Caco-2 (cell line): Measurements from ENCODE around the gene XRCC4. TPM values are rescaled to one million over a fixed set of nuclear protein-coding genes. Genes with fewer than 3 reads are reported as not detected.
"Not testable (repeated sequence)": the region's sequence is repeated elsewhere in the genome, so short reads cannot be mapped to it uniquely, and the experiment has no call there.

Source experiments
- BruUV-seq: library from RNA; stranded (reverse); fragments of 400-500 nt; replicated peaks from 2 replicates; lab custom pipeline; 2021; lab: Mats Ljungman, UMichigan
- CTCF ChIA-PET: fragments of 300-600 bp; sonication (Branson Sonifier 250); formaldehyde crosslinking; loops from one replicate; lab custom pipeline; 2022; ENCODE audit warnings: antibody characterized with exemption; lab: Charles Lee
- POLR2A ChIA-PET: fragments of 300-600 bp; sonication (Branson Sonifier 250); formaldehyde crosslinking; loops from one replicate; lab custom pipeline; 2022; ENCODE audit warnings: antibody characterized with exemption; lab: Charles Lee
- DNase-seq, 2 experiments: peaks; one replicate each; pipeline versions ENCODE4 v3.0.0 to v3.0.0-alpha.2; 2020 to 2022
- H3K27me3 ChIP-seq: replicated peaks from 2 replicates; pipeline ENCODE4 v1.6.0; 2011; ENCODE audit warnings: low read length; ENCODE audit not compliant: control insufficient read depth, insufficient read depth
- H3K36me3 ChIP-seq: 2 replicates; pipeline ENCODE4 v1.5.1; 2011; ENCODE audit warnings: low read length; ENCODE audit not compliant: control insufficient read depth, insufficient read depth
- H3K4me1 ChIP-seq: fragments of 250-450 bp; sonication (Bioruptor Pico); 2 replicates; pipeline ENCODE4 v1.5.1; 2020; ENCODE audit warnings: mild to moderate bottlenecking
- H3K4me3 ChIP-seq: 2 replicates; pipeline ENCODE4 v1.5.1; 2011; ENCODE audit warnings: low read depth, mild to moderate bottlenecking, control low read depth, low read length
- H3K9me3 ChIP-seq: fragments of 250-450 bp; sonication (Bioruptor Pico); 2 replicates; pipeline ENCODE4 v1.5.1; 2020; ENCODE audit warnings: mild to moderate bottlenecking, moderate library complexity
- H3K27ac Mint-ChIP-seq: one replicate; pipeline ENCODE4 v1.8.0; 2022; ENCODE audit warnings: mixed read lengths; ENCODE audit not compliant: unreplicated experiment
- H3K27me3 Mint-ChIP-seq: one replicate; pipeline ENCODE4 v1.8.0; 2022; ENCODE audit warnings: mixed read lengths; ENCODE audit not compliant: insufficient read depth, unreplicated experiment
- H3K36me3 Mint-ChIP-seq: one replicate; pipeline ENCODE4 v1.8.0; 2022; ENCODE audit warnings: mild to moderate bottlenecking, mixed read lengths; ENCODE audit not compliant: insufficient read depth, unreplicated experiment
- H3K4me1 Mint-ChIP-seq: one replicate; pipeline ENCODE4 v1.8.0; 2022; ENCODE audit warnings: low read depth, mixed read lengths; ENCODE audit not compliant: unreplicated experiment
- H3K4me3 Mint-ChIP-seq: one replicate; pipeline ENCODE4 v1.8.0; 2022; ENCODE audit warnings: mild to moderate bottlenecking, moderate library complexity, mixed read lengths; ENCODE audit not compliant: unreplicated experiment
- H3K9me3 Mint-ChIP-seq: one replicate; pipeline ENCODE4 v1.8.0; 2022; ENCODE audit warnings: mixed read lengths; ENCODE audit not compliant: unreplicated experiment
- intact Hi-C: fragments of 100-400 bp; cut with micrococcal nuclease; formaldehyde crosslinking; loops from one replicate; pipeline ENCODE4 v1.10.0; 2022; ENCODE audit not compliant: unreplicated experiment
- total RNA-seq: library from RNA; stranded (reverse); gene quantifications from 2 replicates; pipeline ENCODE4 v1.2.3, GENCODE V29; 2022
- TF ChIP-seq, protein P1 (sequence below), 2 experiments: fragments of 200-600 bp in 1 of 2; IDR thresholded peaks; 1 replicate in 1 of 2; 2 replicates in 1 of 2; pipeline versions ENCODE4 v1.5.1 to v1.8.0; 2011 to 2022; ENCODE audit warnings: antibody characterized with exemption in 1 of 2, control low read depth in 1 of 2, inconsistent platforms in 1 of 2, low read depth in 1 of 2, low read length in 1 of 2, mild to moderate bottlenecking in 1 of 2, moderate library complexity in 1 of 2; ENCODE audit not compliant: insufficient read depth in 1 of 2, severe bottlenecking in 1 of 2, unreplicated experiment in 1 of 2

XRCC4 gene
- total RNA-seq, 1 experiment from 2014 or later = 13.0 TPM

DNA sequence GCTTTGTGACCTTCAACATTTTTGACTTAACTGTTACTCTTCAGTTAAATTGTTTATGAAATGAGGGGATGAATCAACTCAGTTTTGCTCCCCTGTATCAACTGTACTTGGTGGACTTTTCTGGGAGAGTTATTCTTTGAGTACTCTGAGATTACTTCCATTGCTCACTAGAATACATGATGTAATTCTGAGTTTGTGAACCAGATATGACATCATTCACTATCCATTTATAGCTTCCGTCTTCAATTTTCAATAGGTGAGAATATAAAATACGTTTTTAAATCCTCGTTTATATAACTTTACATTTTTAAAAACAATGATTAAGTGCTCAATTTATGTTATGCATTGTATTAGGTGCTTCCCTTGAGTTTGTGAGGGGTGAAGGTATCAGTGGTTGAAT, 71.0 kb downstream of the XRCC4 start:
- Histone ChIP-seq H3K4me1 (no peaks in the 10 kb centered on the region), H3K27me3 (no peaks in the 10 kb centered on the region), H3K36me3 (no peaks in the 10 kb centered on the region), H3K4me3 (no peak overlapping the region), H3K9me3 (no peaks in the 10 kb centered on the region)
- Mint-ChIP-seq H3K27me3 (no peaks in the 10 kb centered on the region), H3K4me1 (no peaks in the 10 kb centered on the region), H3K9me3 (no peaks in the 10 kb centered on the region), H3K4me3 (no peak overlapping the region), H3K27ac (no peak overlapping the region), H3K36me3 (no peaks in the 10 kb centered on the region)
- TF ChIP-seq, protein P1, sequence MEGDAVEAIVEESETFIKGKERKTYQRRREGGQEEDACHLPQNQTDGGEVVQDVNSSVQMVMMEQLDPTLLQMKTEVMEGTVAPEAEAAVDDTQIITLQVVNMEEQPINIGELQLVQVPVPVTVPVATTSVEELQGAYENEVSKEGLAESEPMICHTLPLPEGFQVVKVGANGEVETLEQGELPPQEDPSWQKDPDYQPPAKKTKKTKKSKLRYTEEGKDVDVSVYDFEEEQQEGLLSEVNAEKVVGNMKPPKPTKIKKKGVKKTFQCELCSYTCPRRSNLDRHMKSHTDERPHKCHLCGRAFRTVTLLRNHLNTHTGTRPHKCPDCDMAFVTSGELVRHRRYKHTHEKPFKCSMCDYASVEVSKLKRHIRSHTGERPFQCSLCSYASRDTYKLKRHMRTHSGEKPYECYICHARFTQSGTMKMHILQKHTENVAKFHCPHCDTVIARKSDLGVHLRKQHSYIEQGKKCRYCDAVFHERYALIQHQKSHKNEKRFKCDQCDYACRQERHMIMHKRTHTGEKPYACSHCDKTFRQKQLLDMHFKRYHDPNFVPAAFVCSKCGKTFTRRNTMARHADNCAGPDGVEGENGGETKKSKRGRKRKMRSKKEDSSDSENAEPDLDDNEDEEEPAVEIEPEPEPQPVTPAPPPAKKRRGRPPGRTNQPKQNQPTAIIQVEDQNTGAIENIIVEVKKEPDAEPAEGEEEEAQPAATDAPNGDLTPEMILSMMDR (IDR thresholded peaks at IDR 0.05; ENCODE audit: insufficient read depth in 1 of 2, low read depth in 1 of 2, low read length in 1 of 2, severe bottlenecking in 1 of 2, unreplicated experiment in 1 of 2) = no peak
- intact Hi-C loops = no loop called here
- BruUV-seq = no TSS peak
- POLR2A ChIA-PET = no interaction called here
- CTCF ChIA-PET = no interaction called here
- DNase-seq = no peak

GRCh38 chr5:83149671-83150070, 72.3 kb downstream of the XRCC4 start:
- no peak overlapping the region for H3K27ac Mint-ChIP-seq
- no peaks in the 10 kb centered on the region for H3K36me3 ChIP-seq
- H3K4me3 Mint-ChIP-seq = no peak overlapping the region
- intact Hi-C loops = no loop called here
- H3K27me3 Mint-ChIP-seq = no peaks in the 10 kb centered on the region
- no peaks in the 10 kb centered on the region for H3K4me1 Mint-ChIP-seq
- no peak overlapping the region for H3K4me3 ChIP-seq
- H3K9me3 ChIP-seq = no peaks in the 10 kb centered on the region
- POLR2A ChIA-PET = no interaction called here
- TF ChIP-seq, protein P1 (IDR thresholded peaks at IDR 0.05; ENCODE audit: insufficient read depth in 1 of 2, low read depth in 1 of 2, low read length in 1 of 2, severe bottlenecking in 1 of 2, unreplicated experiment in 1 of 2) = no peak
- CTCF ChIA-PET = no interaction called here
- no TSS peak for BruUV-seq
- H3K4me1 ChIP-seq = no peaks in the 10 kb centered on the region
- no peaks in the 10 kb centered on the region for H3K27me3 ChIP-seq
- no peaks in the 10 kb centered on the region for H3K9me3 Mint-ChIP-seq
- H3K36me3 Mint-ChIP-seq = no peaks in the 10 kb centered on the region
- DNase-seq = no peak

DNA sequence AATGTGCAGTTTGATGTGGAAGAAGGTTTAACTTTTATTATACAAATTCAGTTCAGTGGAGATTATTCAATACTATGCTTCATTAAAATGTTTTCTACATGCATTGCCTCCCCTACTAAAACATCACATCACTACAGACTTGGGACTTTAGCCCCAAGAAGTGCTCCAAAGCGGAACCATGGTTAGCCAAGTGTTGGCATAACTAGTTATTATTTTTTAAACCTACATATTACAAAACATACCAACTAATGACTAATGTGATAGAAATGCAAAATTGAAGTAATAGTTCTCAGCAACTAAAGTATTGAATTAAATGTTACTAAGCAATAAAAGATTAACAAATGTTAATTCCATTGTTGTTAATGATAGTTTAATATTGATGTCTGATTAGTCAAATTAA, 74.5 kb downstream of the XRCC4 start:
- intact Hi-C loops = no loop called here
- TF ChIP-seq, protein P1 (IDR thresholded peaks at IDR 0.05; ENCODE audit: insufficient read depth in 1 of 2, low read depth in 1 of 2, low read length in 1 of 2, severe bottlenecking in 1 of 2, unreplicated experiment in 1 of 2) = no peak
- Histone ChIP-seq H3K9me3 (no peaks in the 10 kb centered on the region), H3K4me1 (no peaks in the 10 kb centered on the region), H3K4me3 (no peak overlapping the region), H3K27me3 (no peaks in the 10 kb centered on the region), H3K36me3 (no peaks in the 10 kb centered on the region)
- Mint-ChIP-seq H3K36me3 (no peaks in the 10 kb centered on the region), H3K4me1 (no peaks in the 10 kb centered on the region), H3K9me3 (no peaks in the 10 kb centered on the region), H3K4me3 (no peak overlapping the region), H3K27me3 (no peaks in the 10 kb centered on the region), H3K27ac (no peak overlapping the region)
- ChIA-PET CTCF (no interaction called here), POLR2A (no interaction called here)
- no peak for DNase-seq
- no TSS peak for BruUV-seq

GRCh38 chr5:83152996-83153395, 75.6 kb downstream of the XRCC4 start:
- H3K27me3 ChIP-seq, H3K4me1 ChIP-seq, H3K4me3 ChIP-seq, H3K27ac Mint-ChIP-seq, CTCF ChIA-PET, H3K36me3 ChIP-seq, intact Hi-C loops, H3K4me1 Mint-ChIP-seq, H3K4me3 Mint-ChIP-seq, H3K9me3 ChIP-seq, H3K9me3 Mint-ChIP-seq, DNase-seq, H3K27me3 Mint-ChIP-seq, BruUV-seq, H3K36me3 Mint-ChIP-seq, POLR2A ChIA-PET: not testable (repeated sequence)
